PC-3 (cell line): Measurements from ENCODE around the gene THSD8. TPM values are rescaled to one million over a fixed set of nuclear protein-coding genes. Genes with fewer than 3 reads are reported as not detected.
"Not testable (repeated sequence)": the region's sequence is repeated elsewhere in the genome, so short reads cannot be mapped to it uniquely, and the experiment has no call there.

Experiments
- ATAC-seq: fragments of 200-7000 bp; cut with Tn5 transposase; 2 replicates; pipeline ENCODE4 v1.9.1; 2020; ENCODE audit warnings: mild to moderate bottlenecking, moderate library complexity
- BruUV-seq: library from RNA; stranded (reverse); fragments of 400-500 nt; replicated peaks from 2 replicates; lab custom pipeline; 2021; lab: Mats Ljungman, UMichigan
- CTCF ChIA-PET: fragments of 300-600 bp; sonication (Branson Sonifier 250); formaldehyde crosslinking; loops from one replicate; lab custom pipeline; 2022; ENCODE audit warnings: antibody characterized with exemption; lab: Charles Lee
- POLR2A ChIA-PET: fragments of 300-600 bp; sonication (Branson Sonifier 250); formaldehyde crosslinking; loops from one replicate; lab custom pipeline; 2022; ENCODE audit warnings: antibody characterized with exemption; ENCODE audit not compliant: unreplicated experiment; lab: Charles Lee
- DNase-seq: peaks from one replicate; pipeline ENCODE4 v3.0.0-alpha.2; 2015
- H2AFZ ChIP-seq: fragments of 300-600 bp; sonication (generic); 2 replicates; pipeline ENCODE4 v1.6.0; 2016; ENCODE audit warnings: antibody characterized with exemption, low read length
- H3F3A ChIP-seq: fragments of 300-600 bp; sonication (generic); one replicate; pipeline ENCODE4 v1.6.0; 2017; ENCODE audit warnings: antibody characterized with exemption, low read length, control low read depth, mild to moderate bottlenecking; ENCODE audit not compliant: unreplicated experiment
- H3K27ac ChIP-seq: fragments of 300-600 bp; sonication (generic); 2 replicates; pipeline ENCODE4 v1.5.1; 2016; ENCODE audit warnings: mild to moderate bottlenecking, low read length
- H3K27me3 ChIP-seq: fragments of 300-600 bp; sonication (generic); 2 replicates; pipeline ENCODE4 v1.6.1; 2016; ENCODE audit warnings: low read length, mixed read lengths
- H3K36me3 ChIP-seq: fragments of 300-600 bp; sonication (generic); 2 replicates; pipeline ENCODE4 v1.6.1; 2016; ENCODE audit warnings: low read depth, mixed run types, low read length, mixed read lengths
- H3K4me1 ChIP-seq: fragments of 300-600 bp; sonication (generic); 2 replicates; pipeline ENCODE4 v1.5.1; 2016; ENCODE audit warnings: low read length; ENCODE audit not compliant: insufficient read depth
- H3K4me2 ChIP-seq: fragments of 300-600 bp; sonication (generic); 2 replicates; pipeline ENCODE4 v1.6.0; 2016; ENCODE audit warnings: low read length
- H3K4me3 ChIP-seq: fragments of 300-600 bp; sonication (generic); 2 replicates; pipeline ENCODE4 v1.5.1; 2016; ENCODE audit warnings: mild to moderate bottlenecking, low read length, mixed read lengths
- H3K79me2 ChIP-seq: fragments of 300-600 bp; sonication (generic); 2 replicates; pipeline ENCODE4 v1.6.1; 2017; ENCODE audit warnings: low read length, mixed read lengths
- H3K9ac ChIP-seq: fragments of 300-600 bp; sonication (generic); 2 replicates; pipeline ENCODE4 v1.6.0; 2016; ENCODE audit warnings: mild to moderate bottlenecking, low read length
- H3K9me2 ChIP-seq: fragments of 300-600 bp; sonication (generic); replicated peaks from 2 replicates; pipeline ENCODE4 v1.6.1; 2016; ENCODE audit warnings: mixed run types, low read length, mixed read lengths
- H3K9me3 ChIP-seq: fragments of 300-600 bp; sonication (generic); 2 replicates; pipeline ENCODE4 v1.6.1; 2016; ENCODE audit warnings: low read length, mixed read lengths
- H4K20me1 ChIP-seq: fragments of 300-600 bp; sonication (generic); 2 replicates; pipeline ENCODE4 v1.6.1; 2016; ENCODE audit warnings: low read length, mixed read lengths
- EZH2 ChIP-seq: fragments of 300-600 bp; sonication (generic); IDR thresholded peaks from one replicate; pipeline ENCODE4 v1.6.1; 2017; ENCODE audit warnings: antibody characterized with exemption, mild to moderate bottlenecking, low read length; ENCODE audit not compliant: unreplicated experiment
- EZH2phosphoT487 ChIP-seq: fragments of 300-600 bp; sonication (generic); IDR thresholded peaks from 2 replicates; pipeline ENCODE4 v1.6.1; 2018; ENCODE audit warnings: mild to moderate bottlenecking, antibody characterized with exemption, low read length, borderline replicate concordance
- intact Hi-C: fragments of 100-400 bp; cut with micrococcal nuclease; formaldehyde crosslinking; loops from 2 replicates; pipeline ENCODE4 v1.9.0; 2023
- total RNA-seq: library from RNA; depleted of rRNA; stranded (reverse); fragments of >200 nt; gene quantifications from 2 replicates; pipeline ENCODE4 v1.2.3, GENCODE V29; 2014
- TF ChIP-seq, protein P1 (sequence below): fragments of 300-600 bp; sonication (generic); conservative IDR thresholded peaks from 2 replicates; pipeline ENCODE4 v1.5.1; 2017; ENCODE audit warnings: antibody characterized with exemption, low read depth, mild to moderate bottlenecking, low read length

The THSD8 gene
- total RNA-seq, 1 experiment from 2014 or later, result not detected

DNA sequence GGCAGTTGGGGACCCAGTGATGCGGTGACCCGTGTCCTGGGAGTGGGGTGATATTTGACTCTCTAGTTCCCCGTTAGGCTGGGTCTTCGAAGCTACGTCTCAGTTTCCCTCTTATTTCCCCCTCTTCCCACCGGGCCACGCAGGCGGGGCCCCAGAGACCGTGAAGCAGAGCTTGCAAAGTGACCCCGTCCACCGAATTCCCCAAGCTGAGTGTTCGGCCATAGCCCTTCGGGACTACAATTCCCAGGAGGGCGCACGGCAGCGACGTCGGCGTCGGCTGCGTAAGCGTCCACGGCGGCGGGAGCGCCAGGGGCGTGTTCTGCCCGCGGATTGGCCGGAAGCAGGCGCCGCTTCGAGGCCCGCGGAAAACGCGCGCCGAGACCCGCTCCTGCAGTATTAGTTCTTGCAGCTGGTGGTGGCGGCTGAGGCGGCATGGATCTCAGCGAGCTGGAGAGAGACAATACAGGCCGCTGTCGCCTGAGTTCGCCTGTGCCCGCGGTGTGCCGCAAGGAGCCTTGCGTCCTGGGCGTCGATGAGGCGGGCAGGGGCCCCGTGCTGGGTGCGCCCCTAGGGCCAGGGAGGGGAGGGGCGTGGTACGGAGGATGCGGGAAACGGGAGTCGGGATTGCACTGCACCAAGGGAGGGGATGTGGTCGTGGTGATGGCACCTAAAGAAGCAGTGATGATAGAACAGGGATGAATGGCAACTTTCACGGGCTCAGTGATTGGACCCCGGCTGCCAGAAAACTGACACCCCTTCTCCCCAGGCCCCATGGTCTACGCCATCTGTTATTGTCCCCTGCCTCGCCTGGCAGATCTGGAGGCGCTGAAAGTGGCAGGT, 4.6 kb downstream of the THSD8 start, which contains the start of gene RNASEH2A:
TSS of gene RNASEH2A (plus strand) at position 343 of the 840 bp plus-strand sequence. CDS start at position 433, 90 bp downstream.
- Histone ChIP-seq H3K4me2 (peak within 1 kb of the TSS; percentile 88), H3K9me3 (no peaks in the 10 kb centered on the region), H2AFZ (peak within 1 kb of the TSS; percentile 92), H3K9ac (peak within 1 kb of the TSS; percentile 87), H4K20me1 (no peaks in the 10 kb centered on the region), H3K36me3 (peaks cover 2% of the 10 kb centered on the region; the same call in 1 of the 2 replicates), H3K4me1 (peaks cover 17% of the 10 kb centered on the region), H3F3A (no peaks in the 10 kb centered on the region), H3K9me2 (no peaks in the 10 kb centered on the region), H3K27me3 (no peaks in the 10 kb centered on the region), H3K4me3 (peak within 1 kb of the TSS; percentile 76), H3K27ac (no peak within 1 kb of the TSS; the same call in 1 of the 2 replicates), H3K79me2 (peaks cover 17% of the 10 kb centered on the region)
- BruUV-seq, result TSS peak; percentile 70
- intact Hi-C loops, result no loop called here
- DNase-seq (peak; percentile 97), ATAC-seq (peak; percentile 88)
- CTCF ChIA-PET, result no interaction called here
- POLR2A ChIA-PET, result no interaction called here
- TF ChIP-seq EZH2phosphoT487 (no peak), EZH2 (no peak)
- TF ChIP-seq, protein P1, sequence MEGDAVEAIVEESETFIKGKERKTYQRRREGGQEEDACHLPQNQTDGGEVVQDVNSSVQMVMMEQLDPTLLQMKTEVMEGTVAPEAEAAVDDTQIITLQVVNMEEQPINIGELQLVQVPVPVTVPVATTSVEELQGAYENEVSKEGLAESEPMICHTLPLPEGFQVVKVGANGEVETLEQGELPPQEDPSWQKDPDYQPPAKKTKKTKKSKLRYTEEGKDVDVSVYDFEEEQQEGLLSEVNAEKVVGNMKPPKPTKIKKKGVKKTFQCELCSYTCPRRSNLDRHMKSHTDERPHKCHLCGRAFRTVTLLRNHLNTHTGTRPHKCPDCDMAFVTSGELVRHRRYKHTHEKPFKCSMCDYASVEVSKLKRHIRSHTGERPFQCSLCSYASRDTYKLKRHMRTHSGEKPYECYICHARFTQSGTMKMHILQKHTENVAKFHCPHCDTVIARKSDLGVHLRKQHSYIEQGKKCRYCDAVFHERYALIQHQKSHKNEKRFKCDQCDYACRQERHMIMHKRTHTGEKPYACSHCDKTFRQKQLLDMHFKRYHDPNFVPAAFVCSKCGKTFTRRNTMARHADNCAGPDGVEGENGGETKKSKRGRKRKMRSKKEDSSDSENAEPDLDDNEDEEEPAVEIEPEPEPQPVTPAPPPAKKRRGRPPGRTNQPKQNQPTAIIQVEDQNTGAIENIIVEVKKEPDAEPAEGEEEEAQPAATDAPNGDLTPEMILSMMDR, result no peak

DNA sequence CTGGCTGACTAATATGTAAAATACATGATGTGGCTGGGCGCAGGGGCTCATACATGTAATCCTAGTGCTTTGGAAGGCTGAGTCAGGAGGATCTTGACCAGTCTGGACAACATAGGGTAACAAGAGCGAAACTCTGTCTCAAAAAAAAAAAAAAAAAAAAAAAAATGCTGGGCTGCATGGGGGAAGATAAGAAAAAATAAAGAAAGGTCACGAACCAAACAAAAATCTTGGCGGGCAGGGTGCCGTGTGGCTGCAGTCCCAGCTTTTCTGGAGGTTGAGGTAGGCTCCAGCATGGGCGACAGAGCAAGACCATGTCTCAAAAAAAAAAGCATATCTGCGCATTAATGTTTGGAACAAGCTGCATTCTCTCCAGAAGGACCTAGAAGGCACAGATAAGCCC, 13.2 kb downstream of the THSD8 start:
- H3K4me3 ChIP-seq, result no peak overlapping the region
- no peaks in the 10 kb centered on the region for H4K20me1 ChIP-seq
- H3K4me2 ChIP-seq, result no peak overlapping the region
- no peaks in the 10 kb centered on the region for H3K9me3 ChIP-seq
- ATAC-seq, result no peak
- H3F3A ChIP-seq, result no peaks in the 10 kb centered on the region
- no peak overlapping the region for H2AFZ ChIP-seq
- intact Hi-C loops, result no loop called here
- H3K4me1 ChIP-seq, result no peaks in the 10 kb centered on the region
- H3K27me3 ChIP-seq, result no peaks in the 10 kb centered on the region
- no TSS peak for BruUV-seq
- H3K9me2 ChIP-seq, result no peaks in the 10 kb centered on the region
- no peak overlapping the region for H3K27ac ChIP-seq
- DNase-seq, result no peak
- ChIA-PET CTCF (no interaction called here), POLR2A (no interaction called here)
- TF ChIP-seq EZH2phosphoT487 (no peak), EZH2 (no peak)
- TF ChIP-seq, protein P1, result no peak
- no peak overlapping the region for H3K9ac ChIP-seq
- H3K79me2 ChIP-seq, result no peaks in the 10 kb centered on the region
- H3K36me3 ChIP-seq, result peaks cover 6% of the 10 kb centered on the region; the same call in 1 of the 2 replicates

DNA sequence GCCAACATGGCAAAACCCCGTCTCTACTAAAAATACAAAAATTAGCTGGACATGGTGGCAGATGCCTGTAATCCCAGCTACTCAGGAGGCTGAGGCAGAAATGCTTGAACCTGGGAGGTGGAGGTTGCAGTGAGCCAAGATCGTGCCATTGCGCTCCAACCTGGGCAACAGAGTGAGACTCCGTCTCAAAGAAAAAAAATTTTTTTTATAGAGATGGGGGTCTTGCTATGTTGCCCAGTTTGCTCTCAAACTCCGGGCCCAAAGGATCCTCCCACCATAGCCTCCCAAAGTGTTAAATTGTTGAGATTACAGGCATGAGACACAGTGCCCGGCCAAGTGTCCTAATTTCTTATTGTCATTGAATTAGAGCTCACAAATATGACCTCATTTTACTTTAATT, 15.3 kb downstream of the THSD8 start:
- H3K79me2 ChIP-seq, H3K4me1 ChIP-seq, H3F3A ChIP-seq, H3K9me2 ChIP-seq, H3K9me3 ChIP-seq, H3K27me3 ChIP-seq, H2AFZ ChIP-seq, H3K4me3 ChIP-seq, BruUV-seq, H3K27ac ChIP-seq, ATAC-seq, POLR2A ChIA-PET, intact Hi-C loops, H3K36me3 ChIP-seq, DNase-seq, H3K9ac ChIP-seq, CTCF ChIA-PET, H3K4me2 ChIP-seq, H4K20me1 ChIP-seq: not testable (repeated sequence)

DNA sequence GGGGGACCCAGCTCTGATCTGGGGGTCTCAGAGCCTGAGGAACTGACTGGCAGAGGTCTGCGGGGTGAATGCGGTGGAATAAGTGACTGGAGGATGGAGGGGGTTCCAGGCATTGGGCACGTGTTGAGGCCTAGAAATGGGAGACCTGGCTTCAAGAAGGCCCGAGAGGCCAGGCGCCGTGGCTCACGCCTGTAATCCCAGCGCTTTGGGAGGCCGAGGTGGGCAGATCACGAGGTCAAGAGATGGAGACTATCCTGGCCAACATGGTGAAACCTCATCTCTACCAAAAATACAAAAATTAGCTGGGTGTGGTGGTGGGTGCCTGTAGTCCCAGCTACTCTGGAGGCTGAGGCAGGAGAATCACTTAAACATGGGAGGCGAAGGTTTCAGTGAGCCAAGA, 15.9 kb downstream of the THSD8 start:
- CTCF ChIA-PET, H3K9ac ChIP-seq, H3K27me3 ChIP-seq, H3K9me2 ChIP-seq, ATAC-seq, H3K4me3 ChIP-seq, DNase-seq, H4K20me1 ChIP-seq, H3K4me2 ChIP-seq, H3K9me3 ChIP-seq, H2AFZ ChIP-seq, H3K79me2 ChIP-seq, POLR2A ChIA-PET, BruUV-seq, H3F3A ChIP-seq, H3K4me1 ChIP-seq, H3K27ac ChIP-seq, H3K36me3 ChIP-seq, intact Hi-C loops: not testable (repeated sequence)
